ENCODE results near the gene VPS8. TPM values are rescaled to one million over a fixed set of nuclear protein-coding genes. Genes with fewer than 3 reads are reported as not detected.

The VPS8 gene
- total RNA-seq, 1 experiment from 2014 or later, result 33.8 TPM

GRCh38 chr3:184924547-184924946 lies 112.6 kb downstream of the VPS8 start:
- TF ChIP-seq, protein P1, sequence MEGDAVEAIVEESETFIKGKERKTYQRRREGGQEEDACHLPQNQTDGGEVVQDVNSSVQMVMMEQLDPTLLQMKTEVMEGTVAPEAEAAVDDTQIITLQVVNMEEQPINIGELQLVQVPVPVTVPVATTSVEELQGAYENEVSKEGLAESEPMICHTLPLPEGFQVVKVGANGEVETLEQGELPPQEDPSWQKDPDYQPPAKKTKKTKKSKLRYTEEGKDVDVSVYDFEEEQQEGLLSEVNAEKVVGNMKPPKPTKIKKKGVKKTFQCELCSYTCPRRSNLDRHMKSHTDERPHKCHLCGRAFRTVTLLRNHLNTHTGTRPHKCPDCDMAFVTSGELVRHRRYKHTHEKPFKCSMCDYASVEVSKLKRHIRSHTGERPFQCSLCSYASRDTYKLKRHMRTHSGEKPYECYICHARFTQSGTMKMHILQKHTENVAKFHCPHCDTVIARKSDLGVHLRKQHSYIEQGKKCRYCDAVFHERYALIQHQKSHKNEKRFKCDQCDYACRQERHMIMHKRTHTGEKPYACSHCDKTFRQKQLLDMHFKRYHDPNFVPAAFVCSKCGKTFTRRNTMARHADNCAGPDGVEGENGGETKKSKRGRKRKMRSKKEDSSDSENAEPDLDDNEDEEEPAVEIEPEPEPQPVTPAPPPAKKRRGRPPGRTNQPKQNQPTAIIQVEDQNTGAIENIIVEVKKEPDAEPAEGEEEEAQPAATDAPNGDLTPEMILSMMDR (IDR thresholded peaks at IDR 0.05; ENCODE audit: unreplicated experiment), result no peak
- H3K27ac Mint-ChIP-seq (ENCODE audit: low read depth, unreplicated experiment), result no peak overlapping the region
- no peaks in the 10 kb centered on the region for H3K9me3 Mint-ChIP-seq (ENCODE audit: unreplicated experiment)
- POLR2A ChIA-PET, result interaction anchor here (0.6 kb wide), 1 partner anchor 286 kb away, joined by 3 read pairs; no protein-coding TSS in a partner anchor
- CTCF ChIA-PET, result no interaction called here
- no peaks in the 10 kb centered on the region for H3K27me3 Mint-ChIP-seq (ENCODE audit: insufficient read depth, unreplicated experiment)
- DNase-seq (ENCODE audit: unreplicated experiment), result no peak
- H3K4me1 Mint-ChIP-seq (ENCODE audit: insufficient read depth, unreplicated experiment), result no peaks in the 10 kb centered on the region
- no peak overlapping the region for H3K4me3 Mint-ChIP-seq (ENCODE audit: unreplicated experiment)
- intact Hi-C loops (cut with micrococcal nuclease), result no loop called here
- no TSS peak for BruUV-seq (replicated peaks)
- H3K36me3 Mint-ChIP-seq (ENCODE audit: insufficient read depth, unreplicated experiment), result peaks cover 23% of the 10 kb centered on the region

GRCh38 chr3:184927796-184928315 lies 115.9 kb downstream of the VPS8 start:
- no peaks in the 10 kb centered on the region for H3K27me3 Mint-ChIP-seq (ENCODE audit: insufficient read depth, unreplicated experiment)
- H3K36me3 Mint-ChIP-seq (ENCODE audit: insufficient read depth, unreplicated experiment), result peaks cover 24% of the 10 kb centered on the region
- intact Hi-C loops (cut with micrococcal nuclease), result no loop called here
- ChIA-PET POLR2A (interaction anchor here (0.8 to 1.0 kb wide), 3 partner anchors 9 to 270 kb away, joined by 3 read pairs; no protein-coding TSS in a partner anchor), CTCF (interaction anchor here (0.6 to 1.4 kb wide), 3 partner anchors 9 to 20 kb away, joined by 3 to 4 read pairs (median 3); no protein-coding TSS in a partner anchor)
- no peaks in the 10 kb centered on the region for H3K4me1 Mint-ChIP-seq (ENCODE audit: insufficient read depth, unreplicated experiment)
- no peak overlapping the region for H3K27ac Mint-ChIP-seq (ENCODE audit: low read depth, unreplicated experiment)
- H3K4me3 Mint-ChIP-seq (ENCODE audit: unreplicated experiment), result no peak overlapping the region
- no peak for DNase-seq (ENCODE audit: unreplicated experiment)
- H3K9me3 Mint-ChIP-seq (ENCODE audit: unreplicated experiment), result no peaks in the 10 kb centered on the region
- TF ChIP-seq, protein P1 (IDR thresholded peaks at IDR 0.05; ENCODE audit: unreplicated experiment), result no peak
- BruUV-seq (replicated peaks), result no TSS peak

DNA sequence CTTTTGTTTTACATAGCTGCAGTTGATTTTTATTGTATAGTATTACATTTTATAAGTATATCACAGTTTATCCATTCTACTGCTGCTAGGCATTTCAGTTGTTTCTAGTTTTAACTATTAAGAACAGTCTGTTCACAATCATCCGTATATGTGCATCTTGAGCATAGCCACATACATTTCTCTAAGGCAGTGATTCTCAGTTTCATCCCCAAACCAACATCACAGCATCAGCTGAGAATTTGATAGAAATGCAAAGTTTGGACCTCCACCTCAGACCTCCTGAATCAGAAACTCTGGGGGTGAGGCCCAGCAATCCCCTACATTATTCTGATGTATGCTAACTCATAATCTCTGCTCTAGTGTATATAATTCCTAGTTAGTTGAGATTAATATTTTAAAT lies 120.8 kb downstream of the VPS8 start:
- intact Hi-C loops (cut with micrococcal nuclease), result no loop called here
- Mint-ChIP-seq H3K36me3 (ENCODE audit: insufficient read depth, unreplicated experiment) (peaks cover 17% of the 10 kb centered on the region), H3K4me3 (ENCODE audit: unreplicated experiment) (no peak overlapping the region), H3K27ac (ENCODE audit: low read depth, unreplicated experiment) (no peak overlapping the region), H3K4me1 (ENCODE audit: insufficient read depth, unreplicated experiment) (no peaks in the 10 kb centered on the region), H3K27me3 (ENCODE audit: insufficient read depth, unreplicated experiment) (no peaks in the 10 kb centered on the region), H3K9me3 (ENCODE audit: unreplicated experiment) (no peaks in the 10 kb centered on the region)
- ChIA-PET CTCF (interaction anchor here (0.6 kb wide), 1 partner anchor 9 kb away, joined by 3 read pairs; no protein-coding TSS in a partner anchor), POLR2A (no interaction called here)
- BruUV-seq (replicated peaks), result no TSS peak
- no peak for DNase-seq (ENCODE audit: unreplicated experiment)
- TF ChIP-seq, protein P1 (IDR thresholded peaks at IDR 0.05; ENCODE audit: unreplicated experiment), result no peak

GRCh38 chr3:184937611-184938010 lies 125.6 kb downstream of the VPS8 start:
- BruUV-seq (replicated peaks), result no TSS peak
- H3K4me1 Mint-ChIP-seq (ENCODE audit: insufficient read depth, unreplicated experiment), result no peaks in the 10 kb centered on the region
- H3K9me3 Mint-ChIP-seq (ENCODE audit: unreplicated experiment), result no peaks in the 10 kb centered on the region
- no peak overlapping the region for H3K4me3 Mint-ChIP-seq (ENCODE audit: unreplicated experiment)
- intact Hi-C loops (cut with micrococcal nuclease), result no loop called here
- CTCF ChIA-PET, result interaction anchor here (0.8 to 1.7 kb wide), 3 partner anchors 9 to 371 kb away, joined by 3 to 4 read pairs (median 4); no protein-coding TSS in a partner anchor
- H3K27ac Mint-ChIP-seq (ENCODE audit: low read depth, unreplicated experiment), result no peak overlapping the region
- DNase-seq (ENCODE audit: unreplicated experiment), result peak; percentile 1
- peaks cover 23% of the 10 kb centered on the region for H3K36me3 Mint-ChIP-seq (ENCODE audit: insufficient read depth, unreplicated experiment)
- no peaks in the 10 kb centered on the region for H3K27me3 Mint-ChIP-seq (ENCODE audit: insufficient read depth, unreplicated experiment)
- TF ChIP-seq, protein P1 (IDR thresholded peaks at IDR 0.05; ENCODE audit: unreplicated experiment), result no peak
- POLR2A ChIA-PET, result interaction anchor here (0.6 kb wide), 1 partner anchor 10 kb away, joined by 3 read pairs; no protein-coding TSS in a partner anchor
